ENCODE results near the gene TMEM33. TPM values are rescaled to one million over a fixed set of nuclear protein-coding genes. Genes with fewer than 3 reads are reported as not detected.

The TMEM33 gene
- total and polyA plus RNA-seq, 2 of the 8 experiments (the other 6 are each of a cell fraction or from before 2014, with no cell fraction given): 72.5 to 94.4 TPM

GRCh38 chr4:41930139-41930831, 4.9 kb upstream of the TMEM33 start (continued):
- TF ChIP-seq CEBPB (IDR thresholded peaks at IDR 0.05; ENCODE audit: low read depth, low read length) (no peak), POLR2AphosphoS5 (IDR thresholded peaks at IDR 0.05; ENCODE audit: low read depth, low read length) (no peak), RXRA (IDR thresholded peaks at IDR 0.05; ENCODE audit: insufficient read depth, low read depth, low read length) (no peak), POU5F1 (IDR thresholded peaks at IDR 0.05; ENCODE audit: low read depth, low read length) (no peak), RFX5 (IDR thresholded peaks at IDR 0.05; ENCODE audit: borderline replicate concordance, low read depth, low read length) (no peak)
- TF ChIP-seq, protein P1, sequence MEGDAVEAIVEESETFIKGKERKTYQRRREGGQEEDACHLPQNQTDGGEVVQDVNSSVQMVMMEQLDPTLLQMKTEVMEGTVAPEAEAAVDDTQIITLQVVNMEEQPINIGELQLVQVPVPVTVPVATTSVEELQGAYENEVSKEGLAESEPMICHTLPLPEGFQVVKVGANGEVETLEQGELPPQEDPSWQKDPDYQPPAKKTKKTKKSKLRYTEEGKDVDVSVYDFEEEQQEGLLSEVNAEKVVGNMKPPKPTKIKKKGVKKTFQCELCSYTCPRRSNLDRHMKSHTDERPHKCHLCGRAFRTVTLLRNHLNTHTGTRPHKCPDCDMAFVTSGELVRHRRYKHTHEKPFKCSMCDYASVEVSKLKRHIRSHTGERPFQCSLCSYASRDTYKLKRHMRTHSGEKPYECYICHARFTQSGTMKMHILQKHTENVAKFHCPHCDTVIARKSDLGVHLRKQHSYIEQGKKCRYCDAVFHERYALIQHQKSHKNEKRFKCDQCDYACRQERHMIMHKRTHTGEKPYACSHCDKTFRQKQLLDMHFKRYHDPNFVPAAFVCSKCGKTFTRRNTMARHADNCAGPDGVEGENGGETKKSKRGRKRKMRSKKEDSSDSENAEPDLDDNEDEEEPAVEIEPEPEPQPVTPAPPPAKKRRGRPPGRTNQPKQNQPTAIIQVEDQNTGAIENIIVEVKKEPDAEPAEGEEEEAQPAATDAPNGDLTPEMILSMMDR (IDR thresholded peaks at IDR 0.05; ENCODE audit: control extremely low read depth in 1 of 3, insufficient read depth in 1 of 3, low read depth in 1 of 3, low read length in 3 of 3): no peak
- TF ChIP-seq, protein P2, sequence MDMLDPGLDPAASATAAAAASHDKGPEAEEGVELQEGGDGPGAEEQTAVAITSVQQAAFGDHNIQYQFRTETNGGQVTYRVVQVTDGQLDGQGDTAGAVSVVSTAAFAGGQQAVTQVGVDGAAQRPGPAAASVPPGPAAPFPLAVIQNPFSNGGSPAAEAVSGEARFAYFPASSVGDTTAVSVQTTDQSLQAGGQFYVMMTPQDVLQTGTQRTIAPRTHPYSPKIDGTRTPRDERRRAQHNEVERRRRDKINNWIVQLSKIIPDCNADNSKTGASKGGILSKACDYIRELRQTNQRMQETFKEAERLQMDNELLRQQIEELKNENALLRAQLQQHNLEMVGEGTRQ (IDR thresholded peaks at IDR 0.05; ENCODE audit: low read length): no peak

Data from H1 (cell line).